A673 (cell line): ENCODE measurements around the gene TCTN3. TPM values are rescaled to one million over a fixed set of nuclear protein-coding genes. Genes with fewer than 3 reads are reported as not detected.

Source experiments
- BruUV-seq: library from RNA; stranded (reverse); fragments of 400-500 nt; replicated peaks from 2 replicates; lab custom pipeline; 2021; lab: Mats Ljungman, UMichigan
- CTCF ChIA-PET: fragments of 300-600 bp; sonication (Branson Sonifier 250); formaldehyde crosslinking; loops from one replicate; lab custom pipeline; 2022; ENCODE audit warnings: antibody characterized with exemption; lab: Charles Lee
- POLR2A ChIA-PET: fragments of 300-600 bp; sonication (Branson Sonifier 250); formaldehyde crosslinking; loops from one replicate; lab custom pipeline; 2022; ENCODE audit warnings: antibody characterized with exemption; ENCODE audit not compliant: low non-redundant PET; lab: Charles Lee
- DNase-seq: peaks from one replicate; pipeline ENCODE4 v3.0.0-alpha.2; 2015; ENCODE audit warnings: low spot score
- H3K27ac ChIP-seq: fragments of 200-600 bp; sonication (generic); 2 replicates; pipeline ENCODE4 v1.5.1; 2016; ENCODE audit warnings: mixed run types, low read depth, mild to moderate bottlenecking, mixed read lengths, antibody characterized with exemption, low read length; ENCODE audit not compliant: poor library complexity, severe bottlenecking
- H3K27me3 ChIP-seq: fragments of 200-600 bp; sonication (generic); replicated peaks from 2 replicates; pipeline ENCODE4 v1.6.1; 2017; ENCODE audit warnings: mixed run types, low read depth, mild to moderate bottlenecking, mixed read lengths, antibody characterized with exemption, low read length; ENCODE audit not compliant: insufficient read depth, poor library complexity
- H3K36me3 ChIP-seq: fragments of 200-600 bp; sonication (generic); 2 replicates; pipeline ENCODE4 v1.6.1; 2016; ENCODE audit warnings: mixed run types, mild to moderate bottlenecking, mixed read lengths, antibody characterized with exemption, low read length; ENCODE audit not compliant: insufficient read depth, poor library complexity, severe bottlenecking
- H3K4me1 ChIP-seq: fragments of 200-600 bp; sonication (generic); 2 replicates; pipeline ENCODE4 v1.6.1; 2017; ENCODE audit warnings: mixed run types, mild to moderate bottlenecking, mixed read lengths, antibody characterized with exemption, low read length; ENCODE audit not compliant: insufficient read depth, poor library complexity, severe bottlenecking
- H3K4me3 ChIP-seq: fragments of 200-600 bp; sonication (generic); 2 replicates; pipeline ENCODE4 v1.5.1; 2016; ENCODE audit warnings: low read depth, mixed run types, mild to moderate bottlenecking, mixed read lengths, low read length; ENCODE audit not compliant: poor library complexity, severe bottlenecking
- H3K9me3 ChIP-seq: fragments of 200-600 bp; sonication (generic); 2 replicates; pipeline ENCODE4 v1.6.1; 2016; ENCODE audit warnings: mixed run types, low read depth, mild to moderate bottlenecking, mixed read lengths, antibody characterized with exemption, low read length; ENCODE audit not compliant: poor library complexity, severe bottlenecking
- EZH2 ChIP-seq: fragments of 200-600 bp; sonication (generic); IDR thresholded peaks from 2 replicates; pipeline ENCODE4 v1.6.1; 2017; ENCODE audit warnings: borderline replicate concordance, low read depth, mild to moderate bottlenecking, mixed read lengths, antibody characterized with exemption, low read length; ENCODE audit not compliant: poor library complexity, severe bottlenecking
- intact Hi-C: fragments of 100-400 bp; cut with micrococcal nuclease; formaldehyde crosslinking; loops from one replicate; pipeline ENCODE4 v1.10.0; 2022; ENCODE audit not compliant: unreplicated experiment
- total RNA-seq: library from RNA; stranded (reverse); gene quantifications from 2 replicates; pipeline ENCODE4 v1.2.3, GENCODE V29; 2021
- TF ChIP-seq, protein P1 (sequence below): fragments of 300-800, 200-600 bp; sonication (generic); conservative IDR thresholded peaks from 2 replicates; pipeline ENCODE4 v1.5.1; 2017; ENCODE audit warnings: low read depth, mild to moderate bottlenecking, antibody characterized with exemption, low read length, moderate library complexity, mixed read lengths

TCTN3 gene
- total RNA-seq, 1 experiment from 2014 or later, result 42.5 TPM

DNA sequence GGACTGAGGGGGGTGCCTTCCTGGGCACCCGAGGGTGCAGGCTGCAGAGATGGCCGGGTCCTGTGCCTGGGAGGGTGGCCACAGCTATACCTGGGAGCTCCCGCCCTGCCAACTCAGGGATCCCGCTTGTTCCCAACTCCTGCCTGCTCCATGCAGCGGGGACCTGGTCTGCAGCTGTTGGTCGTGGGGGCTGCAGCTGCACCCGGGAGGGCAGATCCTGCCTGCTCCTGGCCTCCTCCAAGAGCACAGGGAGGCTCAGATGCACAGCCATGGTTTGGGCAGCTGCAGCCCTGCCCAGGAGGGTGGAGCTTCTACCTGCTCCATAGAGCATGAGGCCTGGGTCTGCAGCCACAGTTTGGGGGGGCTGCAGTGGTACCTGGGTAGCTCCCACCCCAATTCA, 13.3 kb upstream of the TCTN3 start:
- POLR2A ChIA-PET, result no interaction called here
- no peak overlapping the region for H3K27ac ChIP-seq
- TF ChIP-seq, protein P1, sequence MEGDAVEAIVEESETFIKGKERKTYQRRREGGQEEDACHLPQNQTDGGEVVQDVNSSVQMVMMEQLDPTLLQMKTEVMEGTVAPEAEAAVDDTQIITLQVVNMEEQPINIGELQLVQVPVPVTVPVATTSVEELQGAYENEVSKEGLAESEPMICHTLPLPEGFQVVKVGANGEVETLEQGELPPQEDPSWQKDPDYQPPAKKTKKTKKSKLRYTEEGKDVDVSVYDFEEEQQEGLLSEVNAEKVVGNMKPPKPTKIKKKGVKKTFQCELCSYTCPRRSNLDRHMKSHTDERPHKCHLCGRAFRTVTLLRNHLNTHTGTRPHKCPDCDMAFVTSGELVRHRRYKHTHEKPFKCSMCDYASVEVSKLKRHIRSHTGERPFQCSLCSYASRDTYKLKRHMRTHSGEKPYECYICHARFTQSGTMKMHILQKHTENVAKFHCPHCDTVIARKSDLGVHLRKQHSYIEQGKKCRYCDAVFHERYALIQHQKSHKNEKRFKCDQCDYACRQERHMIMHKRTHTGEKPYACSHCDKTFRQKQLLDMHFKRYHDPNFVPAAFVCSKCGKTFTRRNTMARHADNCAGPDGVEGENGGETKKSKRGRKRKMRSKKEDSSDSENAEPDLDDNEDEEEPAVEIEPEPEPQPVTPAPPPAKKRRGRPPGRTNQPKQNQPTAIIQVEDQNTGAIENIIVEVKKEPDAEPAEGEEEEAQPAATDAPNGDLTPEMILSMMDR, result no peak
- no peak for TF ChIP-seq EZH2
- CTCF ChIA-PET, result interaction anchor here (1.3 kb wide), 1 partner anchor 13 kb away, joined by 4 read pairs; the partner anchor contains the start of gene TCTN3
- H3K27me3 ChIP-seq, result no peaks in the 10 kb centered on the region
- no peak overlapping the region for H3K4me3 ChIP-seq
- no peaks in the 10 kb centered on the region for H3K36me3 ChIP-seq
- no peak for DNase-seq
- intact Hi-C loops, result no loop called here
- no peaks in the 10 kb centered on the region for H3K9me3 ChIP-seq
- no TSS peak for BruUV-seq
- no peaks in the 10 kb centered on the region for H3K4me1 ChIP-seq

DNA sequence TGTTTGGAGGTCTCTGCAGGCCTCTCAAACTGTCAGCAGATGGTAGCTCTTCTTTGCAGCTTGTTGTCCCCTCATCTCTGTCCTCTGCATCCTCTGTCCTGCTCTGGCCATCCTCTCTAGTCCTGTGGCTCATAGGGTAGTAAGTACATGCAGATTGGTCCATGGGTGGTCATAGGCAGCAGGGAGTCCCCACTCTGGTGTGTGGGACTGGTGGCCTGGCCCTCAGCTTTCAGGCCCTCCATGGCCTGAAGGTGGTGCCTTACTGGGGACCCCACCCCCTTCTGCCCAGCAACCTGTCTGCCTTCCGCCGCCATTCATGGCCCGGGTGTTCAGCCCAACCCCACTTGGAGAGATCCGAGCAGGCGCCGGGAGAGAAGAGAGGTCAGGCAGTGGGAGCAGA, 12.8 kb upstream of the TCTN3 start:
- no peak overlapping the region for H3K27ac ChIP-seq
- TF ChIP-seq EZH2, result no peak
- TF ChIP-seq, protein P1, result no peak
- H3K4me3 ChIP-seq, result no peak overlapping the region
- H3K27me3 ChIP-seq, result no peaks in the 10 kb centered on the region
- intact Hi-C loops, result no loop called here
- no peaks in the 10 kb centered on the region for H3K4me1 ChIP-seq
- CTCF ChIA-PET, result interaction anchor here (1.3 kb wide), 1 partner anchor 13 kb away, joined by 4 read pairs; the partner anchor contains the start of gene TCTN3
- POLR2A ChIA-PET, result no interaction called here
- DNase-seq, result no peak
- H3K36me3 ChIP-seq, result no peaks in the 10 kb centered on the region
- BruUV-seq, result no TSS peak
- no peaks in the 10 kb centered on the region for H3K9me3 ChIP-seq

GRCh38 chr10:95698415-95698814, 4.7 kb upstream of the TCTN3 start:
- no TSS peak for BruUV-seq
- no peak for TF ChIP-seq EZH2
- TF ChIP-seq, protein P1, result no peak
- Histone ChIP-seq H3K9me3 (no peaks in the 10 kb centered on the region), H3K27me3 (no peaks in the 10 kb centered on the region), H3K4me1 (no peaks in the 10 kb centered on the region), H3K27ac (no peak overlapping the region), H3K36me3 (no peaks in the 10 kb centered on the region), H3K4me3 (no peak overlapping the region)
- no peak for DNase-seq
- intact Hi-C loops, result no loop called here
- ChIA-PET CTCF (no interaction called here), POLR2A (no interaction called here)
